KBM-7 (cell line): ENCODE results near the gene ASH1L.

Experiments used
- DNase-seq: peaks from one replicate; pipeline ENCODE4 v3.0.0-alpha.2; 2015
- in situ Hi-C: fragments of 300-500 bp; cut with MboI; formaldehyde crosslinking; loops from 2 replicates; pipeline ENCODE4 v1.14.3; 2020; ENCODE audit warnings: low sequenced_read_pairs, low pct_unique_long_range_greater_than_20kb, mixed read lengths

The ASH1L gene

GRCh38 chr1:155321639-155322503 is 240.7 kb downstream of the ASH1L start:
- in situ Hi-C loops, result no loop called here
- no peak for DNase-seq

- in situ Hi-C loops, result no loop called here
- DNase-seq, result no peak
Measured at GRCh38 chr1:155320661-155321617, 241.7 kb downstream of the ASH1L start, which contains the start of gene RUSC1. TSS of gene RUSC1 (plus strand) at chr1:155320894. CDS start at chr1:155321774, 880 bp downstream.

- DNase-seq, result no peak
- in situ Hi-C loops, result no loop called here
Measured at GRCh38 chr1:155320252-155320651, 242.4 kb downstream of the ASH1L start.

GRCh38 chr1:155319536-155319935 is 243.1 kb downstream of the ASH1L start:
- in situ Hi-C loops, result no loop called here
- DNase-seq, result no peak

- no peak for DNase-seq
- in situ Hi-C loops, result no loop called here
Measured at GRCh38 chr1:155318082-155318481, 244.5 kb downstream of the ASH1L start.

- DNase-seq, result no peak
- in situ Hi-C loops, result no loop called here
Measured at GRCh38 chr1:155316922-155317321, 245.7 kb downstream of the ASH1L start.

GRCh38 chr1:155313261-155313660 is 249.3 kb downstream of the ASH1L start:
- no peak for DNase-seq
- in situ Hi-C loops, result no loop called here

GRCh38 chr1:155309423-155310021 is 253.1 kb downstream of the ASH1L start:
- peak; percentile 18 for DNase-seq
- in situ Hi-C loops, result no loop called here

GRCh38 chr1:155308493-155309422 is 253.8 kb downstream of the ASH1L start, which contains the start of gene FDPS:
TSS of gene FDPS (plus strand) at chr1:155308866. CDS start at chr1:155309790, 924 bp downstream.
- in situ Hi-C loops, result no loop called here
- DNase-seq, result peak; percentile 99

GRCh38 chr1:155307247-155307740 is 255.3 kb downstream of the ASH1L start:
- peak; percentile 69 for DNase-seq
- in situ Hi-C loops, result no loop called here

GRCh38 chr1:155305881-155306391 is 256.7 kb downstream of the ASH1L start:
- in situ Hi-C loops, result no loop called here

GRCh38 chr1:155304558-155305063 is 258.0 kb downstream of the ASH1L start:
- in situ Hi-C loops, result no loop called here

More at GRCh38 chr1:155305881-155306391, 256.7 kb downstream of the ASH1L start:
- no peak for DNase-seq

GRCh38 chr1:155301342-155301841 is 261.2 kb downstream of the ASH1L start, which contains the start of gene PKLR:
TSS of gene PKLR (minus strand) at chr1:155301438. CDS start at chr1:155301395, 43 bp downstream.
- DNase-seq, result no peak
- in situ Hi-C loops, result no loop called here

More at GRCh38 chr1:155304558-155305063, 258.0 kb downstream of the ASH1L start:
- no peak for DNase-seq

- in situ Hi-C loops, result no loop called here
- DNase-seq, result no peak
Measured at GRCh38 chr1:155300553-155301329, 261.9 kb downstream of the ASH1L start.

GRCh38 chr1:155300024-155300423 is 262.6 kb downstream of the ASH1L start:
- in situ Hi-C loops, result no loop called here
- DNase-seq, result no peak

GRCh38 chr1:155297384-155297783 is 265.2 kb downstream of the ASH1L start:
- in situ Hi-C loops, result no loop called here
- no peak for DNase-seq

GRCh38 chr1:155296661-155297060 is 265.9 kb downstream of the ASH1L start:
- in situ Hi-C loops, result no loop called here
- no peak for DNase-seq
